Astrocyte (in vitro differentiated cells and primary cell): Measurements from ENCODE around the gene EHD4. TPM values are rescaled to one million over a fixed set of nuclear protein-coding genes. Genes with fewer than 3 reads are reported as not detected.

ENCODE experiments used
- DNase-seq: peaks from one replicate; pipeline ENCODE4 v3.0.0-alpha.2; 2010; ENCODE audit warnings: low read depth
- FAIRE-seq: peaks from 2 replicates; lab custom pipeline; 2011; peaks lifted over from hg19 to GRCh38; lab: Jason Lieb, UNC
- H2AFZ ChIP-seq: 2 replicates; pipeline ENCODE4 v1.6.0; 2012; ENCODE audit warnings: low read depth, low read length, inconsistent platforms
- H3K27ac ChIP-seq: 2 replicates; pipeline ENCODE4 v1.5.1; 2011; ENCODE audit warnings: low read depth, low read length, inconsistent platforms
- H3K27me3 ChIP-seq: 2 replicates; pipeline ENCODE4 v1.6.0; 2011; ENCODE audit warnings: low read length, inconsistent platforms; ENCODE audit not compliant: insufficient read depth
- H3K36me3 ChIP-seq: 2 replicates; pipeline ENCODE4 v1.5.1; 2011; ENCODE audit warnings: low read length, inconsistent platforms; ENCODE audit not compliant: insufficient read depth
- H3K4me1 ChIP-seq: 2 replicates; pipeline ENCODE4 v1.5.1; 2011; ENCODE audit warnings: low read length, inconsistent platforms; ENCODE audit not compliant: insufficient read depth
- H3K4me2 ChIP-seq: 2 replicates; pipeline ENCODE4 v1.6.0; 2012; ENCODE audit warnings: low read length, inconsistent platforms
- H3K4me3 ChIP-seq: 2 replicates; pipeline ENCODE4 v1.5.1; 2011; ENCODE audit warnings: low read depth, mild to moderate bottlenecking, low read length, inconsistent platforms; ENCODE audit not compliant: insufficient read depth
- H3K79me2 ChIP-seq: 2 replicates; pipeline ENCODE4 v1.6.0; 2012; ENCODE audit warnings: mild to moderate bottlenecking, low read length, inconsistent platforms; ENCODE audit not compliant: insufficient read depth
- H3K9ac ChIP-seq: 2 replicates; pipeline ENCODE4 v1.6.0; 2012; ENCODE audit warnings: mild to moderate bottlenecking, low read length, inconsistent platforms
- H3K9me3 ChIP-seq: 2 replicates; pipeline ENCODE4 v1.5.1; 2012; ENCODE audit warnings: low read depth, mild to moderate bottlenecking, low read length, inconsistent platforms; ENCODE audit not compliant: insufficient read depth
- H4K20me1 ChIP-seq: 2 replicates; pipeline ENCODE4 v1.6.0; 2012; ENCODE audit warnings: low read length, inconsistent platforms; ENCODE audit not compliant: insufficient read depth
- H3K27ac Mint-ChIP-seq: one replicate; pipeline ENCODE4 v1.8.0; 2021; ENCODE audit warnings: mild to moderate bottlenecking, mixed read lengths; ENCODE audit not compliant: unreplicated experiment
- H3K27me3 Mint-ChIP-seq: one replicate; pipeline ENCODE4 v1.8.0; 2021; ENCODE audit warnings: low read depth, mixed read lengths; ENCODE audit not compliant: unreplicated experiment
- H3K36me3 Mint-ChIP-seq: one replicate; pipeline ENCODE4 v1.8.0; 2021; ENCODE audit warnings: low read depth, mixed read lengths; ENCODE audit not compliant: unreplicated experiment
- H3K4me1 Mint-ChIP-seq: one replicate; pipeline ENCODE4 v1.8.0; 2021; ENCODE audit warnings: low read depth, mixed read lengths; ENCODE audit not compliant: unreplicated experiment
- H3K4me3 Mint-ChIP-seq: one replicate; pipeline ENCODE4 v1.8.0; 2021; ENCODE audit warnings: mild to moderate bottlenecking, moderate library complexity, mixed read lengths; ENCODE audit not compliant: unreplicated experiment
- H3K9me3 Mint-ChIP-seq: one replicate; pipeline ENCODE4 v1.8.0; 2021; ENCODE audit warnings: mild to moderate bottlenecking, mixed read lengths; ENCODE audit not compliant: unreplicated experiment
- CTCF ChIP-seq: IDR thresholded peaks from 2 replicates; pipeline ENCODE4 v1.5.1; 2011; ENCODE audit warnings: low read depth, mild to moderate bottlenecking, inconsistent platforms, low read length, moderate library complexity; ENCODE audit not compliant: insufficient read depth
- EZH2 ChIP-seq: IDR thresholded peaks from 2 replicates; pipeline ENCODE4 v1.6.1; 2012; ENCODE audit warnings: mild to moderate bottlenecking, low read length, inconsistent platforms; ENCODE audit not compliant: insufficient read depth
- total RNA-seq: library from RNA; stranded (reverse); gene quantifications from 2 replicates; pipeline ENCODE4 v1.2.1, GENCODE V29; 2021

EHD4 gene
- total RNA-seq, 1 donor from 2014 or later, result 46.4 TPM

- Mint-ChIP-seq H3K4me3 (no peak overlapping the region), H3K4me1 (peaks cover 2% of the 10 kb centered on the region), H3K27me3 (peaks cover 37% of the 10 kb centered on the region), H3K27ac (no peak overlapping the region), H3K9me3 (no peaks in the 10 kb centered on the region), H3K36me3 (no peaks in the 10 kb centered on the region)
- Histone ChIP-seq H3K4me1 (no peaks in the 10 kb centered on the region), H2AFZ (no peak overlapping the region), H3K4me2 (no peak overlapping the region), H3K27ac (no peak overlapping the region), H3K4me3 (no peak overlapping the region), H3K36me3 (no peaks in the 10 kb centered on the region), H3K27me3 (peaks cover under 1% of the 10 kb centered on the region), H3K79me2 (no peaks in the 10 kb centered on the region), H3K9me3 (no peaks in the 10 kb centered on the region), H4K20me1 (no peaks in the 10 kb centered on the region), H3K9ac (no peak overlapping the region)
- FAIRE-seq (no peak), DNase-seq (no peak)
- no peak for TF ChIP-seq CTCF
Measured at GRCh38 chr15:41993472-41994170, 21.3 kb upstream of the EHD4 start.

- H3K9me3 Mint-ChIP-seq, result no peaks in the 10 kb centered on the region
- Histone ChIP-seq H3K27ac (no peak overlapping the region), H3K9me3 (no peaks in the 10 kb centered on the region), H2AFZ (no peak overlapping the region), H3K4me3 (no peak overlapping the region), H3K27me3 (peaks cover 4% of the 10 kb centered on the region), H3K4me2 (no peak overlapping the region), H3K36me3 (no peaks in the 10 kb centered on the region), H4K20me1 (no peaks in the 10 kb centered on the region), H3K79me2 (no peaks in the 10 kb centered on the region), H3K4me1 (no peaks in the 10 kb centered on the region), H3K9ac (no peak overlapping the region)
- H3K4me1 Mint-ChIP-seq, result peaks cover 2% of the 10 kb centered on the region
- FAIRE-seq, result no peak
- H3K27me3 Mint-ChIP-seq, result peaks cover 40% of the 10 kb centered on the region
- no peak for DNase-seq
- no peak overlapping the region for H3K27ac Mint-ChIP-seq
- no peaks in the 10 kb centered on the region for H3K36me3 Mint-ChIP-seq
- TF ChIP-seq CTCF (no peak), EZH2 (no peak)
- H3K4me3 Mint-ChIP-seq, result no peak overlapping the region
Measured at GRCh38 chr15:41992803-41993190, 20.4 kb upstream of the EHD4 start.

GRCh38 chr15:41992151-41992802, 19.9 kb upstream of the EHD4 start:
- Mint-ChIP-seq H3K4me3 (no peak overlapping the region), H3K27me3 (peaks cover 37% of the 10 kb centered on the region), H3K4me1 (peaks cover 2% of the 10 kb centered on the region), H3K9me3 (no peaks in the 10 kb centered on the region), H3K27ac (no peak overlapping the region), H3K36me3 (peaks cover under 1% of the 10 kb centered on the region)
- Histone ChIP-seq H4K20me1 (no peaks in the 10 kb centered on the region), H3K27ac (no peak overlapping the region), H3K4me1 (no peaks in the 10 kb centered on the region), H3K4me3 (no peak overlapping the region), H3K9me3 (no peaks in the 10 kb centered on the region), H3K36me3 (no peaks in the 10 kb centered on the region), H3K79me2 (no peaks in the 10 kb centered on the region), H3K9ac (no peak overlapping the region), H3K4me2 (no peak overlapping the region), H2AFZ (no peak overlapping the region), H3K27me3 (peaks cover 5% of the 10 kb centered on the region)
- TF ChIP-seq CTCF (no peak), EZH2 (no peak)
- FAIRE-seq, result no peak
- DNase-seq, result no peak
